Head of caudate nucleus (tissue), 42 donors: ENCODE measurements around the gene ETV7.
"Not testable (repeated sequence)": the region's sequence is repeated elsewhere in the genome, so short reads cannot be mapped to it uniquely, and the experiment has no call there.

ENCODE experiments used
- DNase-seq, 42 donors: peaks; one replicate each; pipeline versions ENCODE4 v3.0.0 to v3.0.0-alpha.2; 2020 to 2021; ENCODE audit warnings: mixed read lengths in 7 of 42
- intact Hi-C: fragments of 100-400 bp; cut with DNase I; formaldehyde crosslinking; loops from one replicate; pipeline ENCODE4 v1.15.0; 2022

Gene ETV7

DNA sequence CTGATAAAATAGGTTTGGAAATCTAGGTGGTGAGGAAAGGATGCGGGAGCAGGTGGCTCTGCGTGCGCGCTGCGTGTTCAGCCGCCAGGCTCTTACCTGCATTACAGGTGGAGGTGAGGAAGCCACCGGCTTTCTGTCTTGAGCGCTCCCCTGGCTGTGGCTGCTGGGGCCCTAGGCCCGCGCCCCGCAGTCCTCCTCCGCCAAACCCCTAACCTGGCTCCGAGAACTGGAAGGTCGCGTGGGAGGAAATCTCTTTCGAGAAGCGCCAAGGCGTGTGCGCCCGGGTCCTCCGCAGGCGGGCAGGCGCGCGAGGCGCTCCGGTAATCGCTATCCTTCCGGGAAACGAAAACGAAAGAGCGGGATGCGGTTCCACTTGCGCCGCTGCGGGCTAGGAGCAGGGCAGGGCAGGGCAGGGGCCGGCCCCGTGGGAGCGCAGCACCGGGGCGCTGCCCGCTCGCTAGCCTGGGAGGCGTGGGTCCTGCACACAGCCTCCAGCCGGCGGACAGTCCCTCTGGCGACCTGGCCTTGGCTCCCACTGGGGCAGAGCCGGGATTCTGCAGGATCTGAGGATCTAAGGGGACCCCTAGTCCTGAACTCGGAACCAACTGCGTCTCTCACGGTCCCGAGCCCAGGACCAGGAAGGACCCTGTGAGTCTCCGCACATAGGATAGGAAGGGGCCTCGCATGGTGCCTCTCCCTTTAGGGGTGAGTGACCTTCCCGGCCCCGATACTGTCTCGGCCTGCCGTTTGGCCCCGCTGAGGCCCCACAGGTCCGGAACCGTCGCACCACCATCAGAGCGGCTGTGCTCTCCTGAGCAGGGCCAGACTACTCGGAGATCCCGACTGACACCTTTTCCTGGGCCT is at the start of gene ETV7:
ETV7 (minus strand) TSS at position 230 of the 864 bp plus-strand sequence; CDS start at position 102, 128 bp downstream.
- peak in 31 of 42 donors; percentile 3 to 75 (median 26) for DNase-seq
- intact Hi-C loops: no loop called here

DNA sequence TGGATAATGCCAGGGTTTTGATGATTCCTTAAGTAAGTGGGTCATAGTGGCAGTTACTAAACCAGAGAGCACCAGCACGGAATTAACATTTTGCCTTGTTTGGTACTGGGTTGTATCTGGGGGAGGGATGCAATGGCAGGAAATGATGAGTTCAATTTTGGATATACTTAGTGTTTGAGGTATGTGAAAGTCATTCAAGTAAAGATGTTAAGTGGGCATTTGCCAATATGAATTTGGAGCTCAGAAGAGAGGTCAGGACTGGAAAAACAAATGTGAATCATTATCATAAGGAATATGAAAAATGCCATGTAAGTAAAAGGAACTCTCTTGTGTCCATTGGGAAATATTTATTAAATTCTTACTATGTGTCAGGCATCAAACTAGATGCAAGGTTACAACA is 49.0 kb upstream of the ETV7 start:
- intact Hi-C loops: no loop called here
- DNase-seq: no peak

DNA sequence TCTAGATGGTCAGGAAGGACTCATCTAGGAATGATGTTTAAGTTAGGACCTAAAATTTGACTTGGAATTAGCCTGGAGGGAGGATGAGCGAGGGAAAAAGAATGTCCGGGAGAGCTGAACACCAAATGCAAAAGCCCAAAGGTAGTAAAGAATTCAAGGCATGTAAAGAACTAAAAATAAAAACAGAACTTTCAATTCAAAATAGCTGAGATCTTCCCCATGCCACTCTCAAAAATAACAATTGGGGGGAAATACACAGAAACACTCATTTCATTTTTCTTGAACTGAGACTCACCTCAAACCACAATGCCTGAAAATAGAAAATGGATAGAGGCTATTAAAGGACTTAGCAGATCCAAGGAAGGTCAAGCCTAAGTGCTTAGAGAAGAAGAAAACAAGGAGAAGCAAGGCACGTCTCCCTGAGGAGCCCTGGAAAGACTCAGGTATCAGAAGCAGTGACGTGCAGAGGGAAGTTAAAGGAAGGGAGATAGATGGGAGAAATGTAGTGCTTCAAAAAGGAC is 44.7 kb upstream of the ETV7 start:
- DNase-seq: no peak
- intact Hi-C loops: no loop called here

DNA sequence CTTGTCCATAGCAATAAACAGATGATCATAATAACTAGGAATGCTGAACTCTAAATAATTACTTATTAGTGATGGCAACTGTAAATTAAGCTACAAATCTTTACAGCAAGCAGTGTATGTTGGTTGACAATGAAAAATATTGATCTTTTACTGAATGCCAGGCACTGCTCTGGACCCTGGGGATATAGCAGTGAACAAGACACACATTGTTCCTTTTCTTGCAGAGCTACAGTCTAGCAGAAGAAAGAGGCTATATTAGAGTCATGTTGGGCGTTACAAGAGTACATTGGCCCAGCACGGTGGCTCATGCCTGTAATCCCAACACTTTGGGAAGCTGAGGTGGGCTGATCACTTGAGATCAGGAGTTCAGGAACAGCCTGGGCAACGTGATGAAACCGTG is 43.7 kb upstream of the ETV7 start:
- intact Hi-C loops: no loop called here
- DNase-seq: no peak

DNA sequence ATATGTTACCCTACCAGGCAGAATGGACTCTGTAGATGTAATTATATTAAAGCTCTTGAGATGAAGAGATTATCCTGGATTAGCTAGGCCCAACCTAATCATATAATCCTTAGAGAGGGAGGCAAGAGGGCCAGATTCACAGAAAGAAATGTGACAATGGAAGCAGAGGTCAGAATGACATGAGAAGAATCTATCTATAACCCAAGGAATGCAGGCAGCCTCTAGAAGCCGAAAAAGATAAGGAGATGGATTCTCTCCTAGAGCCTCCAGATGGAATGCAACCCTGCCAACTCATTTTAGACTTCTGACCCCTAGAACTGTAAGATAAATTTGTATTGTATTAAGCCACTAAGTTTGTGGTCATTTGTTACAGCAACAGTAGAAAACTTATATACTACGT is 42.9 kb upstream of the ETV7 start:
- intact Hi-C loops: no loop called here
- DNase-seq: no peak

DNA sequence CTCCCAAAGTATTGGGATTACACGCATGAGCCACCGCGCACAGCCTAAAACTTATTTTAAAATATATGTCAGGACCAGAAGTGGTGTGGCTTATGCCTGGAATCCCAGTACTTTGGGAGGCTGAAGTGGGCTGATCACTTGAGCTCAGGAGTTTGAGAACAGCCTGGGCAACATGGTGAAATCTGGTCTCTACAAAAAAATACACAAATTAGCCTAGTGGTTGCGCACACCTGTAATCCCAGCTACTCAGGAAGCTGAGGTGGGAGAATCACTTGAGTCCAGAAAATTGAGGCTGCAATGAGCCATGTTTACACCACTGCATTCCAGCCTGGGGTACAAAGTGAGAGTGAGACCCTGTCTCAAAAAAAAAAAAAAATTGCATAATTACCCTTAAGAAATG is 41.4 kb upstream of the ETV7 start:
- DNase-seq: no peak
- intact Hi-C loops: no loop called here

DNA sequence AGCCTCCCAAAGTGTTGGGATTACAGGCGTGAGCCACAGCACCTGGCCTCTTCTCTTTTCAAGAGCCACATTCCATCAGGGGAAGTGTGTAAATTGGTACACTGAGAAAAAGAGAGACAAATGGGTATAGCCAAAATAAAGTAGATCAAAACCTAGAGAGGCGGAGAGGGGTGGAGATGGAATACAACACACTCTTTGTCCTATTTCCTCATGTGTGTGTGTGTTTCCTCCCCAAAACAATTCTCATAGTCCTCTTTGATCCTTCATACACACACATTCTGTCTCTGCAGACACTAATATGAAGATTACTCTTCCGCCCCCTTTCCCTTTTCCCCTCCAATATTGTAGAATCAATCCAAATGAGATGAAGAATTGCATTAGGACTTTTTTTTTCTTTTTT is 39.2 kb upstream of the ETV7 start:
- no peak for DNase-seq
- intact Hi-C loops: no loop called here

DNA sequence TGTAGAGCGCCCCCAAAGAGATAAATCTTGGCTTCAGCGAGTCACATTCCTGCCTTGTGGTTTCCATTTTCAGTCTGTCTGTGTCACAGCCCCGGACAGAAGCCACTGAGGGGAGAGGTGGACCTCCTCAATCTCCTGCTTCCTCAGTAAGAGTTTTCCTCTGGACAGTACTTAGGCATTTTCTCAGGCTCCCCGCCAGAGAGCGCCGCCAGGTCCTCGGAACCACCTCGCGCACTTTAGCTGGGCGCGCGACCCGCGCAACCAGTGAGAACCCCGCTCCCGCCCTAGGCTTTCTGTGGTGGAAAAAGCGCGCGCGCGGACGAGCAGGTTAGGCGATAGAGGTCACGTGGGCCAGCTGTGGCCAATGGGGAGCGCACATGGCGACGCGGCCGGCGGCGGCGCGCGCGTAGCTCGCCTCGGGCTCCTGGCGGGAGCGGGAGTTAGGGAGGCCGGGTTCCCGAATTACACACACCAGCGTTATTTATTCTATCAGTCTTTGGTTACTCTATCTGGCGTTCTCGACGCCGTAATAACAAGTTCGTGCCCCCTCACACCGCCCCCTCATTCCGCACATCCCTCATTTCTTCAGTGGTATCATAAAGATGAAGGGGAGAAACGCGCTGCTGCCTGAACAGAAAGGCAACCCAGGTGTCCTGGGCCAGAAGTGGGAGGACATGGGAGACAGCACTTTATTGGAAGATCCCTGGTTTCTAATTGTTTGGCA is 35.8 kb upstream of the ETV7 start:
- peak; percentile 94 to 100 (median 98) for DNase-seq
- intact Hi-C loops: loop anchor here (2.0 to 5.0 kb wide), 2 partner anchors 124 to 172 kb away; partner anchors contain the start of genes SRSF3 and STK38

DNA sequence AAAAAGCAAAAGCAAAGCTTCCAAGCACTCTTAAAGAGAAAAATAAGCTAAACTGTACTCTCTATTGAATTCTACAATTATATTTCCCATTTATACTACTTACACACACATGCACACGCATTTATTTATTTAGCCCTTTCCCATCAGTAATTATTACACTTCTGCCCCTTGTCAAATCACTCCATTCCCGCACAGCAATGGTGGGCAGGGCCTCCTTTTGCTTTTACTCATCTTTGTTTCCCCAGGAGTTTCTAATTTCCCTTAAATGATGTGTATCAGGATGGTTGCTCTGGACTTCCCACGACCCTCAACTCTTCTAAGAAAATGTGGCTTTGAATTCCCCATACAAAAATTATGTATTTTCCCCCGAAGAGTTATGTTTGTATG is 35.2 kb upstream of the ETV7 start:
- DNase-seq: no peak
- intact Hi-C loops: loop anchor here (2.0 to 5.0 kb wide), 2 partner anchors 125 to 172 kb away; partner anchors contain the start of genes SRSF3 and STK38

DNA sequence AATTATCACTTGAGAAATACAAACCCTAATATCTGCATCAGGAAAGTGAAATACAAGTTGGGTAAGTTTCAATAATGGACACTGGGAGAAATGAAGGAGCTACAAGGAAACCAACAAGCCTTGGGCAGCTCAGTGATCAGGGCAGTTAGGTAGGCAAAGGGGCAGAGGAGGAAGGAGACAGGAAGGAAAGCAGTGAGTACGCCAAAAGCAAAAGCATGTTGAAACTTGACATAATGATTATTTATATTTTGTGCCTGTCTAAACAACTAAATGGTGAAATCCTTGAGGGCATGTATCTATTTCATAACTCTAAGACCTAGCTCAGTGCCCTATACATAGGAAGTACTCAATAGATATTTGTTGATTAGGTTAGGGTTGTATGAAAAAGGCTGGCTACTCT is 31.8 kb upstream of the ETV7 start:
- intact Hi-C loops: no loop called here

DNA sequence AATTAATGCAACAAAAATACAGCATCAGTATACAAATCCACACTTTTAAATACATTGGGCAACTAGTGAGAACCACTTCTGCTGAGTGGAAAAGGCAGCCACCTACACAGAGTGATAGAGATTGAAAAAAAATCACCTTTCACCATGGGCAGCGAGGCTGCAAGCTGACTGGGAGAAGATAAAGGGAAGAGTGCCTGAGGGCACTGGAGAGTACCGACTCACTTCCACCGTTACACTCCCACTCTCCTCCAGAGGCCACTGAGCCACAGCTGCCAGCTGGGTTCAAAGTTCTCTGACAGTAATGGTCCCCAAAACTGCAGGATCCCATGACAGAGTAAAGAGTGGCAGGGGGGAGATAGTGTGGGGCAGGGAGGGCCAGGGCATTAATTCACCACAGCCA is 31.1 kb upstream of the ETV7 start:
- intact Hi-C loops: no loop called here
- no peak for DNase-seq

More for the DNA sequence above, 31.8 kb upstream of the ETV7 start:
- DNase-seq: no peak

DNA sequence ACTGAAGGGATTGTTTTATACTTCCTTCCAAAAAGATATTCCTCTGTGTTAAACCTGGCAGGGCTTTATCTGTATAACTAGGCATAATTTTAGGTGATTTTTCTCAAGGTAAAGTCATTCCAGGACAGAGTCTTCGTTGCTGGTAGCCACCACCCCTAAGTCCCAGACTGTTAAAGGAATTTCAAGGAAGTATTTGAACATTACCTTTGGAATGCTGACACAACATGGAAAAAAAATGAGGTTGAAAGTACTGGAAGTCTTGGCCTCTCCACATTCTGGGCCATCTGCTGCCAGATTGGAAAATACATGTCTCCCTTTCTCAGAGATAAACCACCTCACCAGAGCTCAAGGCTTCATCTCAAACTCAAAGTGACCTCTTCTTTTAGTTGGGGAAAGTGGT is 27.0 kb upstream of the ETV7 start:
- DNase-seq: no peak

DNA sequence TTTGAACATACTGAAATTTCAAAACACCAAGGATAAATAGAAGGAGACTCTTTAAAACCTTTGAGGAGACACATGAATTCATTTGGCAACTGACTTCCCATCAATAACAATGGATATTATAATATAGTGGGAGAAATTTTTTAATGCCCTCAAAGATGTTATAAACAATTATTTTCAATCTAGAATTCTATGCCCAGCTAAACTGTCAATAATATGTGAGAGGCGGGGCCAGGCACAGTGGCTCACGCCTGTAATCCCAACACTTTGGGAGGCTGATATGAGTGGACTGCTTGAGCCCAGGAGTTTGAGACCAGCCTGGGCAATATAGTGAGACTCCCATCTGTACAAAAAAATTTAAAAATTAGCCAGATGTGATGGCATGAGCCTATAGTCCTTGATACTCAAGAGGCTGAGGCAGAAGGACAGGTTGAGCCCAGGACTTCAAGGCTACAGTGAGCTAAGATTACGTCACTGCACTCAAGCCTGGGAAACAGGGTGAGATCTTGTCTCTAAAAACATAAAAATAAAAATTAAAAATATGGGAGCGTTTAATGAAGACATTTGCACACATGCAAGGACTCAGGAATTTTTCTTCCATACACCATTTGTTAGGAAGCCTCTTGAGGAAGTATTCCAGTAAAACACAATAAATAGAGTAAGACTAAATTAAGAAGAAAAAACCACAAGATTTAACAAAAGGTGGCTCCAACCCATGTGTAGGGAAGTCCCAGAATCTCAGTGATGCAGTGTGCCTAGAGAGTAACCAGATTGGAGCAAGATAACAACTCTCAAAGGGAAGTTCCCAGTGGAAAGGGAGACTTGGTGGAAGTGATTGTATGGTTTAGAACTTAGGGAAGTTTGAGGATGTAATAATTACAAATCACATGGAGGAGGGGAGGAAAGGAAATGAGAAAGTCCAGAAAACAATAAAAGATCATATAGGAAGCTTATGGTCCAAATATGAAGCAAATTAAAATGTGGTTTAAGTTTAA is 26.3 kb upstream of the ETV7 start:
- DNase-seq: no peak
- intact Hi-C loops: no loop called here

More for the DNA sequence above, 27.0 kb upstream of the ETV7 start:
- intact Hi-C loops: no loop called here

DNA sequence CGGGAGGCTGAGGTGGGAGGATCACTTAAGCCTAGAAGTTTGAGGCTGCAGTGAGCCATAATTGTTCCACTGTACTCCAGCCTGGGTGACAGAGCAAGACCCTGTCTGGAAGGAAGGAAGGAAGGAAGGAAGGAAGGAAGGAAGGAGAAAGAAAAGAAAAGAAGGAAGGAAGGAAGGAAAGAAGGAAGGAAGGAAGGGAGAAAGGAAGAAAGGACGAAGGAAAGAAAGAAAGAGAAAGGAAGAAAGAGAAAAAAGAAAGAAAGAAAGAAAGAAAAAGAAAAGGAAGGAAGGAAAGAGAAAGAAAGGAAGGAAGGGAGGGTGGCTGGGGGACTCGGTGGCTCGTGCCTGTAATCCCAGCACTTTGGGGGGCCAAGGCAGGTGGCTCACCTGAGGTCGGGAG is 22.2 kb upstream of the ETV7 start:
- intact Hi-C loops, DNase-seq: not testable (repeated sequence)

DNA sequence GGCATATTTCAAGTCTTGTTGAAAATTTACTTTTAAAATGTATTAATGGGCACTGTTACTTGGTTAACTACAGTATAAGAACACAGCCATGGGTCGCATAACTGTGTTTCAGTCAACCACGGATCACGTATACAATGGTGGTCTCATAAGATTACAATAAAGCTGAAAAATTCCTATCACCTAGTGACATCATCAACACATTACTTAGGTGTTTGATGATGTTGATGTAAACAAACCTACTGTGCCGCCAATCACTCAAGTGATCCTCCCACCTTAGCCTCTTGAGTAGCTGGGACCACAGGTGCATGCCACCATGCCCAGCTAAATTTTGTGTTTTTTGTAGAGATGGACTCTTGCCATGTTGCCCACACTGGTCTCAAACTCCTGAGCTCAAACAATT is 16.7 kb upstream of the ETV7 start:
- no peak for DNase-seq
- intact Hi-C loops: no loop called here

DNA sequence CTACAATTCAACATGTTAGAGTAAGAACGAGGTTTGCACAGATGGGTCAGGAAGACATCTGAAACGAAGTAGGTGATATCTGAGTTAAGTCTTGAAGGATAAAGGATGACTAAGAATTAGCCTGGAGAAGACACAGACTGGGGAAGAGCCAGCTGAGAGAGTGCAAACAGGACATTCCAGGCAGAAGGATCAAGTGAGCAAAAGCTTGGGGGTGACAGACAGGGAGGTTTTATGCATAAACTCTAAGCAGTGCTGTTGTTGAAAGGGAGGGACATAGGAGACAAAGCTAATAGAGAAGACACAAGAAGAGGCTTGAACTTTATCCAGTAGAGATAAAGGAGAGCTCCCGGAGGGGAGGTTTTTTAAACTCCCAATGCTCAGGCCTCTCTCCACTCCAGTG is 15.0 kb upstream of the ETV7 start:
- intact Hi-C loops: no loop called here
- no peak for DNase-seq

DNA sequence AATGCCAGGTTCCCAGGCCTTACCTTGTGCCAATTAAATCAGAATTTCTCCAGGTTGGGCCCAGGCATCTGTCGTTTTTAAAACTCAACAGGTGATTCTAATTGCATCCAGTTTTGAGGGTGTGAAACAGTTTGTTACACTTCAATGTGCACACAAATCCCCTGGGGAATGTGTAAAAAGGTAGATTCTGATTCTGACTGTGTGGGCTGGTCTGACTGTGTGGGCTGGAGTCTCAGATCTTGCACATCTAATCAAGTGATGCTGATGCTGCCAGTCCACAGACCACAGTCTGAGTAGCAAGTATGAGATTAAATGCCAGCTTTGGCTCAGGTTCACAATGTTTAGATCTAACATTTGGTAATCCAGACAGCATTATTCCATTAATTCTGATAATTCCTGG is 12.5 kb upstream of the ETV7 start:
- DNase-seq: peak in 3 of 42 donors; percentile 6 to 43 (median 28)
- intact Hi-C loops: no loop called here

DNA sequence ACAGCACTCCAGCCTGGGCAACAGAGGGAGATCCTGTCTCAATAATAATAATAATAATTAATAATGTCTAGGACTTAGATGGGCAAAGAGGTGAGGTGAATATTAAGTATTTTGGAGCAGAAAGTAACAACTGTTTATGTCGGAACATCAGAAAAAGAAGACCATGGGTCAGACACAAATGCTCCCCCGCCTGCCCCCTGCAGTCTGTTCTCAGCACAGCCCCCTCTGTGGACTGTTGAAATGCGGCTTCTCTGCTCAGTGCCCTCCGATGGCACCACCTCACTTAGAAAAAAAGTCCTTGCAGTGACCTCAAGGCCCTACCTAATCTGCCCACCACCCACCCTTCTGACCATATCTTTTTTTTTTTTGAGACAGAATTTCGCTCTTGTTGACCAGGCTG is 5.2 kb upstream of the ETV7 start:
- intact Hi-C loops: no loop called here
- no peak for DNase-seq

DNA sequence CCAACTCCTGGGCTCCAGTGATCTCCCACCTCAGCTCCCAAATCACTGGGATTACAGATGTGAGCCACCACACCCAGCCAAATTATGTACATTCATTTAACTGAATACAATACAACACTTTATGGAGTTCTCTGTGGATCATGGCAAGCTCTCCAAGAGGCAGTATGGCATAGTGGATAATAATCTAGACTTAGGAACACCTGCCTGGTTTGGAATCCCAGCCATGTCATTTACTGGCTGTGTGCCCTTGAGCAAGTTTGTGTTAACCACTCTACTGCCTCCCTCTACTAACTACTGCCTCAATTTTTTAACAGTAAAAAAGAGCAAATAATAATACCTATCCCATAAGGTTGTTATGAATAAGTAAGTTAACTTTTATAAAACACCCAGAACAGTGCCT is 1.9 kb upstream of the ETV7 start:
- intact Hi-C loops: no loop called here

More for the DNA sequence above, 1.9 kb upstream of the ETV7 start:
- DNase-seq: no peak
